NCI-H146 (cell line): ENCODE data around the gene ERBB2.
"Not testable (repeated sequence)": the region's sequence is repeated elsewhere in the genome, so short reads cannot be mapped to it uniquely, and the experiment has no call there.

ENCODE experiments used
- DNase-seq: peaks from one replicate; lab custom pipeline; 2025; lab: John Stamatoyannopoulos, UW

The ERBB2 gene

DNA sequence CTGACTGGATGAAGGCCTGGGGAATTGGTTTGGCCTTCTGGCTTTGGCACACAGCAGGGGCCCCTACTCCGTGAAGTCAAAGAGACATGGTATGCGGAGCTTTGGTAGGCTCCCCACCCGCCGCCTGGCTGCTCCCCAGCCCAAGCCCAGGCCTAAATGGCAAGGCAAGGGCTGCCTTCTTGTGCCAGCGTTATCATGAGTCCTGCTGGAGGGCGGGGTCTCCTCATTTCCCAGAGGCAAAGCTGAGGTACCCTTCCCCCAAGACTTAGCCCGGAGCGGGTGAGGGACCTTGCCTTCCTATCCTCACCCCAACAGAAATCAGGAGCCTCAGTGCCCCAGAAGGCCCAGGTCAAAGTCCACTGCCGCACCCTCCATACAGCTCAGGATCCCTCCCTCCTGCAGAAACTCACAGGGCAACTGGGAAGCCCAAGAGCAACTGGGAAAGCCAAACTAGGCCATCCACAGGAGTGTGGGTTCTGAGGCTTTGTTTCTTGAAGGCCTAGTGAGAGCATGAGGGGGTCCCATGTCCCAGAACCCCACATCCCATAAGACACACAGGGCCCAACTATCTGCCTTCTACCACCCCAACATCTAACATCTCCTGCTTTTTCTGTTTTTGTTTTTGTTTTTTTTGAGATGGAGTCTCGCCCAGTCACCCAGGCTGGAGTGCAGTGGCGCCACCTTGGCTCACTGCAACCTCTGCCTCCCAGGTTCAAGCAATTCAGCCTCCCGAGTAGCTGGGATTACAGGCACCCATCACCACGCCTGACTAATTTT is 21.3 kb upstream of the ERBB2 start:
- no peak for DNase-seq

DNA sequence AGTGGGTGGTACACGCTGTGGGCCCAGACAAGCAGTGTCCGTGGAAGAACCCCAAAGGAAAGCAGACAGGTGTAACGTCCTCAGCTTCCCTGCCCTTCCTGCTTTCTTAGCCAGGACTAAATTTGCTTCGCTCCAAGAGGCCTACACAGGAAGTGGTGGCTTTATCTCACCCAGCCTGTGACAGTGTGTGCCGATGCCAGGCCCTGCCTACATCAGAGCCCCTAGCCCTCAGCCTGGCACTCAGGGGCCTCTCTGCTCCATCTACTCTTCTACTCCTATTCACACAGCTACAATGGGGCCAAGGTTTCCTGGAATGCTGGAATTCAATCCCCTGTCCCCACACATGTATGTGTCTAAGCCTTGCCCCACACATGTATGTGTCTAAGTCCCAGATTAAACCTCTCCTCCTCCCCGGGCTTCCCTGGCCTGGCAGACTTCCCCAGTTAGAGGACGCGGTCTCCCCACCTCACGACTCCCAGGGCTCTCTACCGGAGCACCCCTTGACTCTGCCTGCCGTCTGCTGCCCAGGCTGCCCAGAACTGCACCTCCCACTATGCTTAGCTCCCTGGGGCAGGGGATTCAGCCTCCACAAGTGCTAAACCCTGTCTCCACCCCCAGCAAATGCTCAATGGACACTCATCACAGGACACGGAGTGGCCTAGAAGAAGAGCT is 20.2 kb upstream of the ERBB2 start:
- DNase-seq: no peak

DNA sequence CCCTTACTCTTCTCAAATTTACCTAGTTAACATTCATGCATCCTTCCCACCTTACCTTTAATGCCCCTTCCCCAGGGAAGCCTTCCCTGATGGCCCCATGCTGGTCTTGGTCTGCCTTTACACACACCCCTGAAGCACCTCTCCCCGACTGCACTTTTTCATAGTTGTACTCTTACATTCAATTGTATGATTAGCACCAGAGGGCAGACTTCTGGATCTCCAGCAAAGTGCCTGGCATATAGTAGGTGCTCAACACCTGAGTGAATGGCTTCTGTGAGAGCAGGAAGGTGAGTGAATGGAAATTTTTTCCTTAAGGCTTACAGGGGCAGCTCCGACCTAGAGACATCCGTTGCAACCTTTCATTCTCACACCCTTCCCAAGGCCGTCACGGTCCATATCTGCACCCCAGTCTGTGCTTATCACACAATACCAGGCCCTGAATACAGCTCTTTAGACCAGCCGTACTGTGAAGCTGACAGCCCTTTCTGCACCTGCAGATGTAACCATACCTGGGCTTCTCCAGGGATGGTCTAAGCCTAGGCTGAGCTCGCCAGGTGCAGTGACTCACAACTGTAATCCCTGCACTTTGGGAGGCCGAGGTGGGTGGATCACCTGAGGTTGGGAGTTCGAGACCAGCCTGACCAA is 16.4 kb upstream of the ERBB2 start:
- no peak for DNase-seq

DNA sequence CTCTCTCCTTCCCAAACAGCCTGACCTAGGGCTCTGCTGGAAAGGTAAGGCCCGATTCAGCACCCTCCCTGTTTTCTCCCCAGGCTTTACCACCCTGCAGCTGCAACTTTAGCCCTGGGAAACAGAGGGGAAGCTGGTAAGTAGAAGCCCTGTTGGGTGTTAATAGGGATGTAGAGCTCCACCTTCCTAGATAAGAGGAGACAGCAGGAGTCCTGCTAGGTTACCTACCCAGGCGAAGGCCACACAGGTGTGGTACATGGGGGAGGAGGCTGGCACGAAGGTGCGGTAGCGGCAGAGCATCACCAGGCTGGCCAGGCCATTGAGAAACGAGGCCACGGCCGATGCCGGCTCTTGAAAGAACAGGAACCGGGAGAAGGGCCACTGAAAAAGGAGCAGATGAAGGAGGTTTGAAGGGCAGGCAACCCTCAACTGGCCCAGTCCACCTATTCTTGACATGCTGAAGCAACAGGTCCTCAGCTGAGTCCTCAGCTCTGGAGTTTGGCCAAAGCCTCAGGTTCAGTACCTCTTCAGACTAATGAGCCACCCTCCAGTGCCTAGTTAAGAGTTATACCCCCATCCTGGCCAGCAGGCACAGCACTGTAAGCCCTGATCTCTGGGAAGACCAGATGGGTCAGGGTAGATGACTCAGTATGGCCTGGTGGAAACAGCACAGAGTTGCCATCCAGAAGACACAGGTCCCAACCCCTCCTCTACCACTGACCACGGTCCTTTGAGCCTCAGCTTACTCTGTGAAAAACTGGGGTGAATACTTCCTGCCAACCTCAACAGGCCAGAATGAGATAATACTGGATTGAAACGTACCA is 15.3 kb upstream of the ERBB2 start:
- no peak for DNase-seq

DNA sequence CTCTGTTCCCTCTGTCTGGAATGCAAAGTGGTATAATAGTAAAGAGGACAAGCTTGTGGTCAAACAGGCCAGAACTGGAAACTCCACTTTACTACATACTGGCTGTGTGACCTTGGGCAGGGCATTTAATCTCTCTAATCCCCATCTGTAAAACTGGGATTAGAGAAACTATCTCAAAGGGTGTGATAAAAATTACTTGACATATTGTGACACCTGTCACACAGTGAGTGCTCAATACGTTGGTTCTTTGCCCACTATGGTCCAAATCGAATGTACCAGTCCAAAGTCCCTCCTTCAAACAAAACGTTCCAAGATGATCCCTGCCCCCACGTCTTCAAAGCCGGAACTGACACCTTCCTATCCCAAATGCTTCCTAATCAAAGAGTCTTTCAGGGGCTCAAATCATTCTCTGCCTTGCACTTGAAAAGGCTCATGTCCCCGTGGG is 12.7 kb upstream of the ERBB2 start:
- no peak for DNase-seq

DNA sequence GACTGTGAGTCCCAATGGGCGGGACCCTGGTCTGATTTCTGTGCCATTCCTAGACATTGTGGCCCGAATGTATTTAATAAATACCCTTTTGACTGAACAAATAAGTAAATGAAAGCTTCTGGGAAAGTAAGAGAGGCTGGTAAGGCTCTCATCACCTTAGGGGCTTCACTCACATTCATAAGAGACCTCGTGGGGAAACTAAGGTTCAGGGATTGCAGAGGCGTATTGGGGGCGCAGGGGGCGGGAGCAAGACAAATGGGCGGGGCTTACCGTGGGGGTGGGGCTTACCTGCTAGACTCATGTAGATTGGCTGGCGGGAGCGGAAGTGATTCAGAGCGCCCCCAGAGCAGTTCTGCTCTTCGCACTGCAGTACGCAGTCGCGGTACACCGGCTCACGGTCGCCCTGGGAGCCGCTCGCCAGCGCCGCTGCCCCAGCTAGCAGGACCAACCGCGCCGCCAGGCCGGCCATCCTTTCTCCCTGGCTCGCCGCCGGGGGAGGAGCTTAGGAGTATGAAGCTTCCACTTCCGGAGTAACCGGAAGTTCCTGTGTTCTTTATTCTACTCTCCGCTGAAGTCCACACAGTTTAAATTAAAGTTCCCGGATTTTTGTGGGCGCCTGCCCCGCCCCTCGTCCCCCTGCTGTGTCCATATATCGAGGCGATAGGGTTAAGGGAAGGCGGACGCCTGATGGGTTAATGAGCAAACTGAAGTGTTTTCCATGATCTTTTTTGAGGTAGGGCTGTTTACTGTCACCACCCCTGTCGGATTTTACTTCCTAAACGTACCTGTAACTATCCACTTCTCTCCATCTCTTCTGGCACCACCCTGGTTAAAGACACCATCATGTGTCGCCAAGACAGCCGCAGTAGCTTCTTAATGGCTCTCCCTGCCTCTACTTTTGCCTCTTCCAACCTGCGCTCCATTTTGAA is 12.1 kb upstream of the ERBB2 start, which contains the start of gene PGAP3:
Gene PGAP3 (minus strand): TSS at position 512 of the 929 bp plus-strand sequence. CDS start 43 bp downstream, at position 469.
- peak; percentile 97 for DNase-seq

DNA sequence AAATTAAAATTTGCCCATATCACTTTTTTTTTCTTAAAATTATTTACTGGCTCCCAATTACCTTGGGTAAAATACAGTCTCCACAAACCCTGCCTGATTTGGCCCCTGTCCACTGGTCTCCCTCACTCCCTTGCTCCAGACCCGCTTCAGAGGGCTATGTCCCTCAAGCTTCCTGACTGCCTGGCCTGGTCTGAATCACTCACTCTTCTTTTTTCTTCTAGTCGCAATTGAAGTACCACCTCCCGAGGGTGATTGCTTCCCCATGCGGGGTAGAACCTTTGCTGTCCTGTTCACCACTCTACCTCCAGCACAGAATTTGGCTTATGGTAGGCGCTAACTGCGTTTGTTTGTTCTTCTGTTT is 11.4 kb upstream of the ERBB2 start:
- DNase-seq: peak; percentile 14

DNA sequence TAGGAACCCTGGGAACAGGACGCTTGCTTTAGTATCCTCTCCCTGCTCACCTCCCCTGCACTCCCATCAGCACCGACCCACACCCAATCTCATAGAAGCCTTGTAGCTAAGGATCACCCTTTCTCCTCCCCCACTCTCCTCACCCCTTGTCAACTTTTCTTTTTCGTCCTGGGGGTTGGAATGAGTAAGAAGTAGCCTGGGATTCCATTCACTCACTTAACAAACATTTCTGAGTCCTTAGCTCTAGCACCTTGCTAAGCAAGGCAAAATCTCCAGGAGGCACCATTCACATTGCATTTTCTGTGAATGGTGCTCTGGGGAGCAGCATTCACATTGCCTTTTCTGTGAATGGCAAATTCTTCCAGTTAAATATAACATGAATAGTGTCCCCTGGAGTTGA is 10.9 kb upstream of the ERBB2 start:
- DNase-seq: no peak

DNA sequence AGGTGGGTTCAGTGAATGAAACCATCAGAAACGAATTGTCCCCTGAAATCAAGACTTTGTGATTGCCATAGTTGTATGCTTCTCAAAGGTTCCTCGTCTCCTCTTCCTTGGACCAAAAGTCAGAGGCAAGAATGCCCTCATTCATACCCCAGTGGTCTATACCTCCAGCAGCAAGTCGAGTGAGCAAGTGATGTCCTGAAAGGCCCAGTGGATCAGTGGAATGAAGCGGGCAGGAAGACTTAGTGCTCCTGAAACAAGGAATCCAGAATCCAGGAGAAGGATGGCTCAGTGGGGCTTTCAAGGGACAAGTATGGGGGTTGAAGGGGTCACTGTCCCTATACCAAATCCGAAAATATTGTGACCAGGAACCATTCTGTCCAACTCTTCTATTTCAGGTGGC is 5.3 kb upstream of the ERBB2 start:
- DNase-seq: no peak

DNA sequence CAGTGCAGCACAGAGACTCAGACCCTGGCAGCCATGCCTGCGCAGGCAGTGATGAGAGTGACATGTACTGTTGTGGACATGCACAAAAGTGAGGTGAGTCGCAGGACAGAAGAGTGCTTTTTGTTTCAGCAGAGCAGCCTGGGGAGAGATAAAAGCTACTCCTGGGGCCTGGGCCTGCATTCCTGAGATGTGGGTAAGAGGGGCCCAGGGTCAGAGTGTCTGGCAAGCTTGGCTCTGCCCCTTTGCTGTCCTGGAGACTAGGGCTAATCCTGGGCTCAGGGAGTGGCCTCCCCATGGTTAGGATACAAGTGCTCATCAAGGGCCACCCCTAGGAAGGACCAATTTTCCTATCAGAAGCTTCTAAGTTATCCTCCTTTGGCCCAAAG is 4.8 kb upstream of the ERBB2 start:
- DNase-seq: no peak

DNA sequence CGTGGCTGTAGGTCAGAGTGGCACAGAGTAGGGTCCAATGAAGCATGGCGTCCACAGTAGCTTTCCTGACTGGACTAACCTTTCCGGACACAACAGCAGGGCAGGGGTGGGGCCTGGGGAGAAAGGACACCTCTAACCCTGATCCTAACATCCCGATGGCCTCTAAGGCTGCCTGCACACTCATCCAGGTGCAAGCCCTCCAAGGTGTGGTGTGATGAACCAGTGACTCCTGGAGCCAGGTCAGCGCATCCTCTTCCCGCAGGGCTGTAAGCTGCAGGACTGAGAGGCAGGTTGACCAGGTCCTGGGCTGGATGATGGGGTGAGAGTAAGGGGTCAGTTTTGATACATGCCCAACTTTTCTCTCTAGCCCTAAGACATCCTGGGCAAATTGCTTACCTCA is 3.1 kb upstream of the ERBB2 start:
- DNase-seq: no peak

DNA sequence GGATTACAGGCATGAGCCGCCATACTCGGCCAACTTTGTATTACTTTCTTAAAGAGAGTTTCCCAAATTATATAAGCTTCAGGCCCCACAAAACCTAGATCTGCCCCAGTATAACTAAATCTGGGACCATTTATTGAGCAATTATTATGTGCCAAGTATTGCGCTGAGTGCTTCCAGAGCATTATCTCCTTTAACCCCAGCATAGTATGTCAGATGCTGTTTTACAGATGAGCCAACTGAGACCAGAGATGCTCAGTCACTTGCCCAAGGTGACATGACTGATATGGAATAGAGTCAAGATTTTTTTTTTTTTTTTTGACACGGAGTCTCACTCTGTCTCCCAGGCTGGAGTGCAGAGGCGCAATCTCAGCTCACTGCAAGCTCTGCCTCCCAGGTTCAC is 1.9 kb upstream of the ERBB2 start:
- no peak for DNase-seq

DNA sequence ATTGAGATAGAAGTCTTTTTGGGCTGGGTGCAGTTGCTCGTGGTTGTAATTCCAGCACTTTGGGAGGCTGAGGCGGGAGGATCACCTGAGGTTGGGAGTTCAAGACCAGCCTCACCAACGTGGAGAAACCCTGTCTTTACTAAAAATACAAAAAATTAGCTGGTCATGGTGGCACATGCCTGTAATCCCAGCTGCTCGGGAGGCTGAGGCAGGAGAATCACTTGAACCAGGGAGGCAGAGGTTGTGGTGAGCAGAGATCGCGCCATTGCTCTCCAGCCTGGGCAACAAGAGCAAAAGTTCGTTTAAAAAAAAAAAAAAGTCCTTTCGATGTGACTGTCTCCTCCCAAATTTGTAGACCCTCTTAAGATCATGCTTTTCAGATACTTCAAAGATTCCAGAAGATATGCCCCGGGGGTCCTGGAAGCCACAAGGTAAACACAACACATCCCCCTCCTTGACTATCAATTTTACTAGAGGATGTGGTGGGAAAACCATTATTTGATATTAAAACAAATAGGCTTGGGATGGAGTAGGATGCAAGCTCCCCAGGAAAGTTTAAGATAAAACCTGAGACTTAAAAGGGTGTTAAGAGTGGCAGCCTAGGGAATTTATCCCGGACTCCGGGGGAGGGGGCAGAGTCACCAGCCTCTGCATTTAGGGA is 577 bp upstream of the ERBB2 start:
- not testable (repeated sequence) for DNase-seq

DNA sequence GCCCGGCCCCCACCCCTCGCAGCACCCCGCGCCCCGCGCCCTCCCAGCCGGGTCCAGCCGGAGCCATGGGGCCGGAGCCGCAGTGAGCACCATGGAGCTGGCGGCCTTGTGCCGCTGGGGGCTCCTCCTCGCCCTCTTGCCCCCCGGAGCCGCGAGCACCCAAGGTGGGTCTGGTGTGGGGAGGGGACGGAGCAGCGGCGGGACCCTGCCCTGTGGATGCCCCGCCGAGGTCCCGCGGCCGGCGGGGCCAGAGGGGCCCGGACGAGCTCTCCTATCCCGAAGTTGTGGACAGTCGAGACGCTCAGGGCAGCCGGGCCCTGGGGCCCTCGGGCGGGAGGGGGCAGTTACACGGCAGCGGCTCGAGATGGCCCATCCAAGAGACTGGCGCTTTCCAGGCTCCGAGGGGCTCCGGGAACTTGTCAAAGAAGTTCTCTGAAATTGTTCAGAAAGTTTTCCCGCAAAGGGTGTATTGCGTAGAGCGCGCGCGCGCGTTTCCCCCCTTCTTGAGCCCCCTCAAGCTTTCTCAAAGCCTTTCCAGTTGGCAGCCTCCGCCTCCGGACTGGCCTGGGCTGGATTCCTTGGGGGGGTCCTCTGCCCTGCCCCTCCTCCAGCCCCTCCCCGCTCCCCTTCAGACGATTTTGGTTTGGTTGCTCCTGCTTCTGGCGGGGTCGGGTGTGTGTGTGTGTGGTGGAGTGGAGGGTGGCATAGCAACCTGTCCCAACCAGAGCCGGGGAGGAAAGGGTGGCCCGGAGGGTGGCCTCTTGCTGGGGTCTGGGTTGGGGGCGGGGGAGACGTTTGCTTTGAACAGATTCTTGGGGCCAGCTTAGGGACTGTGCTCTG is 504 bp downstream of the ERBB2 start:
- DNase-seq: no peak

DNA sequence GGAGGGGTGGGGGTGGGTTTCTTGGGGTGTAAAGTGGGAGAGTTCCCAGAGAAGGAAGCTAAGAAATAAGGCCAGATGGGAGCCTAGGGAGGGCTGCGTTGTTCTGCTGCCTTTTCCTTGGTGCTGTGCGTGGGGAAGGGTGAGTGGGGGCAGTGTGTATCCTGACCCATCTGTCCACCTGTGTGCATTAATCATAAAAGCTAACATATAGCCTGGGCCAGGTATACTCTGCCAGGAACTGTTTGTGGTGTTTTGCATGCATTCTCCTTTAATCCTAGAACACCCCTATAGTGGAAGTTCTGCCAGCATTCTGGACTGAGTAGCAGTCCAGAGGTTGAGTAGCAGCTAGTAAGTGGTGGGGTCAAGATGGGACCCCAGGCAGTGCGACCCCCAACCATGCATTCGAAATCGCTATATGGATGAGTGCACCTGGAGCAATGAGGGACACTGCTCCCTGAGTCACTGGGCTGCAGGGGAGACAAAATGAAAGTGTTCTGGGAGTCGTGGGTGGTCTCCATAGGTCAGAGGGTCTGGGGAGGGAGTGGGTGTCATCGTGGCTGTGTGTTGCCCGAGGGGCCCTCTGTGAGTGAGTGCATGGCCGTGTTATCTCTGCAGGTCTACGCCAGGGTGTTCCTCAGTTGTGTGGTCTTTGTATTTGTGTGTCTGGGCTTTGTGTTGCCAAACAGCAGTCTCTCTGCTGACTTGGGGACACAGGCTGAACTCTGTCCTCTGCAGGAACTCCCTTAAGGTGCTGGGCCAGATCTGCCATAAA is 1.3 kb downstream of the ERBB2 start:
- no peak for DNase-seq

DNA sequence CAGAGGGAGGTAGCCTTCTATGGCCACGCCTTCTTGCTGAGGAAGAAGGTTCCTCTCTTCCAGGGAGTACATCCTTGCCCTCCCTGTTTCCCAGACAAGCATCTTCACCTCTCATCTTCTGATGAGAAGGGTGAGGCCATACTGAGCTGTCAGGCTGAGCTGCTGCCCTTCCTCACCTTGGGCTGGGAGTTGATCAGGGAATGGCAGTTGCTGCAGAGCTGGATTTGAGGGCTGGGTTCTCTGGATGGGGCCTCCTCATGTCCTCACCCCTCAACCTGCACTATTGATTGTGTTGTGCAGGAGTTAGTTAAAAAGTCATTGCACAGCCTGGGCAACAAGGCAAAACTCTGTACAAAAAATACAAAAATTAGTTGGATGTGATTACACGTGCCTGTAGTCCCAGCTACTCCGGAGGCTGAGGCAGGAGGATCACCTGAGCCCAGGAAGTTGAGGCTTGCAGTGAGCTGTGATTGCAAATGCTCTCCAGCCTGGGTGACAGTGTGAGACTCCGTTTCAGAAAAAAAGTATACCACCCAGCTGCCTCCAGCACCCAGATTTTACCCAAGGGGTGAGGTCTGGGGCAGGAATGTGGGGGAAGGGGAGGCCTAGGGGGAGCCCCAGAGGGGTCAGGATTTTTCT is 2.0 kb downstream of the ERBB2 start:
- no peak for DNase-seq

DNA sequence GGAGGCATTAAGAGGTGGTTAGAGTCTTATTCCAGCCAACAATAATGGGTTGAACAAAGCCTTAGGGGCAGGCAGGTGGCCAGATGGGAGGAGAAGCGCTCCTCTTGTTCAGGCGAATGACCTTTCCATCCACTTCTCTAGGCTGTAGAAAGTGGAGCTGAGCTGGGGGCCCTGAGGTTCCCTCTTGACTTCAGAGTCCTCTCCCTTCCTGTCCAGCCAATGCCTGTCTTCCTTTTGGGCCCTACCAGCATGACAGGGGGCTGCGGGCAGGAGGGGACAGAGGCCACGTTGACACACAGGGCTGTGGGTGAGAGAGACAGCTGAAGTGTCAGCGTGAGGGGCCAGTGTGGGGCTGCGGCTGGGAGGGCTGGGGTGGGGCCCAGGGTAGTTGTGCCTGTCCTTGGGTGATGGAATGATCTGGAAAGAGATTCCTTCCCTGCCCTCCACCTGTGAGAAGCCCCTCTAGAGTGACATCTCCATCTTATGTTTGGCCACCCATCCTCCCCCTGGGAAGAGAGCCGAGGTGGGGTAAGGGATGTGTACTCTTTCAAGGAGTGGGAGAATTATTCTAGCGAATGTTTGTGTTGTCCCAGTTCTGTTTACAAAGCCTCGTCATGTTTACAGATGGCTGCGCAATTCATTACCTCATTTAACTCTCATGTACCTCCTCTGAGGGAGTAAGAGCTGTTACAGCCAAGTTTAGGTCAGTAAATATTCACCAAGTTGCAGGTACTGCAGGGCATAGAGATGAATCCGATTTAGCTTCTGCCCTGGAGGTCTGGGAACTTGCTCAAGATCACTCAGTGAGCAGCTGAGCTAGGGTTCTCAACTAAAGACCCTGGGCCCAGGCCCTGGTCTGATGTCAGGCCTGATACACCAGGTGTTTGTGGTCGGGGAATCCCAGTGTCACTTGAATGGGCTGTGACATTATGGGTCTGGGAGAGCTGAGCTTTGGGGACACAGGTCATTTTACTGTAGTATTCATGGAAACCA is 3.3 kb downstream of the ERBB2 start:
- DNase-seq: no peak
